Brain microvascular endothelial cell (primary cell): ENCODE data around the gene MTM1.

ENCODE experiments used
- DNase-seq: peaks from one replicate; pipeline ENCODE4 v3.0.0-alpha.2; 2020
- H3K27ac ChIP-seq: fragments of 250-450 bp; sonication (Bioruptor Pico); 2 replicates; pipeline ENCODE4 v1.5.1; 2020; ENCODE audit warnings: mild to moderate bottlenecking, moderate library complexity
- H3K27me3 ChIP-seq: fragments of 250-450 bp; sonication (Bioruptor Pico); replicated peaks from 2 replicates; pipeline ENCODE4 v1.5.1; 2020; ENCODE audit warnings: mild to moderate bottlenecking
- H3K36me3 ChIP-seq: fragments of 250-450 bp; sonication (Bioruptor Pico); replicated peaks from 2 replicates; pipeline ENCODE4 v1.5.1; 2020; ENCODE audit warnings: mild to moderate bottlenecking
- H3K4me3 ChIP-seq: 2 replicates; pipeline ENCODE4 v1.5.1; 2011; ENCODE audit warnings: low read depth, mild to moderate bottlenecking, control low read depth, low read length, moderate library complexity
- CTCF ChIP-seq: IDR thresholded peaks from 2 replicates; pipeline ENCODE4 v1.5.1; 2011; ENCODE audit warnings: low read depth, mild to moderate bottlenecking, moderate library complexity, low read length, control low read depth, inconsistent platforms; ENCODE audit errors: missing control alignments
- in situ Hi-C: cut with HindIII; loops from 2 replicates; pipeline ENCODE4 v1.10.0; 2017; ENCODE audit warnings: low sequenced_read_pairs, low pct_ligation_motif_present

The MTM1 gene

GRCh38 chrX:150625875-150626274, 57.5 kb downstream of the MTM1 start:
- H3K27ac ChIP-seq: no peak overlapping the region
- H3K36me3 ChIP-seq: no peaks in the 10 kb centered on the region
- no peak overlapping the region for H3K4me3 ChIP-seq
- no peaks in the 10 kb centered on the region for H3K27me3 ChIP-seq
- in situ Hi-C loops: no loop called here
- no peak for TF ChIP-seq CTCF
- DNase-seq: no peak

DNA sequence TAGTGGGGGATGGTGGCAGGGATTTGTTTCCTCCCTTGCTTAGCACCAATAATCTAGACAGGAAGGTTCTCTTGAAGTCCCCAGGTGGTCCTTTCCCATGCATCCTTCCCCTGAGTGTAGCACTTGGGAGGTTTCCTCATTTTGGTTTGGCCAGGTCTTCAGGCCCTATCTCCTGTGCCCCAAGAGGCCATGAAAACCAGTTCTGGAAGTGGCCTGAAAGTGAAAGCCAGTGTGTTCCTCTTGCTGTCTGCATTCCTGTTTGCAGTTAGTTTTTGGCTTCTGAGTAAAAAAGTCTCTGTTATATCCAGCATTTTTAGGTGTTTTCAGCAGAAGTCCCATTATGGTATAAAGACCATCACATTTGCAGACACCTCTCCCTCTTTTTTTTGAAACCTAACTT, 59.5 kb downstream of the MTM1 start:
- DNase-seq: no peak

DNA sequence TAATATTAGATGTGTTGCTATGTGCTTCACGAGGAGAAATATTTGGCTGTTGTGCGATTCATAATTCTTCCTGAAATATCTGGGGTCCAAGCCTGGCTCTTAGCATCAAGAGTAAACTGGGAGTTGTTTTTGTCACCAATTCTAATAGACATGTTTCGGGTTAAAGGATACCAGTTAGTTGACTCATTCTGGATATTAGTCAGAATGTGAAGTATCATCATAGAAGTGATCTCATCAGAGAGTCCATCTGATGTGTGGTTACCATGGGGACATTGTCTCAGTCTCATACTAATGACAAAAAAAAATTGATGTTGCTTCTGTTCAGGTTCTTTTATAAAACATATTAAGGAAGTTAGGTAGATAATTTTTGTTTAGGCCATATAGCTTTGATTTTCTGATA, 67.5 kb downstream of the MTM1 start:
- Histone ChIP-seq H3K36me3 (no peaks in the 10 kb centered on the region), H3K4me3 (no peak overlapping the region), H3K27me3 (no peaks in the 10 kb centered on the region), H3K27ac (peak overlapping the region; percentile 59)
- in situ Hi-C loops: no loop called here
- DNase-seq: peak; percentile 41
- no peak for TF ChIP-seq CTCF

More for the DNA sequence above, 59.5 kb downstream of the MTM1 start:
- H3K4me3 ChIP-seq: no peak overlapping the region
- H3K36me3 ChIP-seq: no peaks in the 10 kb centered on the region
- H3K27ac ChIP-seq: no peak overlapping the region
- no peaks in the 10 kb centered on the region for H3K27me3 ChIP-seq
- in situ Hi-C loops: no loop called here
- no peak for TF ChIP-seq CTCF

DNA sequence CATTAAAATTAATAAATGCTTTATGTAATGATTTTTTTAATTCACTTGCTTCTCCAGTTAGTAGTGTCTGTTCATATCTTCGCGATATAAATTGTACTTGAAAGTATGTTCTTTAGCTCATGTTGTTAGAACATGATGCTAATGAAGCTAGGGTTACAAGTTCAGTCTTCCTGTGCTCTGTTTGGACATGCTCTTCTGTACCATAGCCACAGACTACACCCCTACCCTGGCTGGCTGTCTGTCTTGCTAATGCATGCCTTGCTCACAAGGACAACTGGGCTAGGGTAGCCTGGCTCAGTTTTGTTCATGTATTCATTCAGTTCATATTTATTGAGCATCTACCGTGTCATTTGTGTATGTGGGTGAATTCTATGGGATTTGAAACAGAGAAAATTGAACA, 74.0 kb downstream of the MTM1 start:
- TF ChIP-seq CTCF: no peak
- in situ Hi-C loops: no loop called here
- DNase-seq: no peak
- no peaks in the 10 kb centered on the region for H3K27me3 ChIP-seq
- no peak overlapping the region for H3K27ac ChIP-seq
- H3K36me3 ChIP-seq: no peaks in the 10 kb centered on the region
- no peak overlapping the region for H3K4me3 ChIP-seq

DNA sequence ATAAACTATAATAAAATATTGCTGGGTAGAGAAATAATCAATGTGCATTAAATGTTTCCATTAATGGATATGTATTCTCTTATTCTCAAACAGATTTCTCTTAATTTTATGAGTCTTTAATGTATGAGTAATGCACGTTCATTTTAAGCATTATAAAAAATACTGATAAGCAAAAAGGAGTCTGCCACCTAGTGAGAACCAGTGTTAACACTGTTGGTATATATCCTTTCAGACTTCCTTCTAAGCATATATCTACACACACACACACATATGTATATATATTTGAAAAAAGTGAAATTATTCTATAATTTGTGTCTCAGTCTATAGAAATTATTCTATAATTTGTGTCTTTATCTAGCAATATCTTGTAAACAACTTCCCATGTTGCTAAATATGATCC, 74.8 kb downstream of the MTM1 start:
- Histone ChIP-seq H3K4me3 (no peak overlapping the region), H3K36me3 (no peaks in the 10 kb centered on the region), H3K27me3 (no peaks in the 10 kb centered on the region), H3K27ac (no peak overlapping the region)
- in situ Hi-C loops: no loop called here
- TF ChIP-seq CTCF: no peak
- DNase-seq: no peak

GRCh38 chrX:150643958-150644357, 75.5 kb downstream of the MTM1 start:
- TF ChIP-seq CTCF: no peak
- Histone ChIP-seq H3K36me3 (no peaks in the 10 kb centered on the region), H3K27me3 (no peaks in the 10 kb centered on the region), H3K4me3 (no peak overlapping the region), H3K27ac (no peak overlapping the region)
- in situ Hi-C loops: no loop called here
- no peak for DNase-seq
